Motor neuron (in vitro differentiated cells): ENCODE measurements around the gene ARID5B. TPM values are rescaled to one million over a fixed set of nuclear protein-coding genes. Genes with fewer than 3 reads are reported as not detected.

Experiments
- ATAC-seq, 8 experiments: fragments of 200-7000 bp; cut with Tn5 transposase; replicated peaks in 6 of 8; 2 replicates each; pipeline ENCODE4 v1.8.0; 2021; ENCODE audit warnings: mild to moderate bottlenecking in 8 of 8, moderate library complexity in 8 of 8
- H3K27ac ChIP-seq, 2 donors: fragments of 250-450 bp; sonication (Bioruptor Pico); 2 replicates each; pipeline ENCODE4 v1.9.0; 2021; ENCODE audit warnings: antibody characterized with exemption in 2 of 2, mild to moderate bottlenecking in 2 of 2, moderate library complexity in 1 of 2
- H3K4me1 ChIP-seq, 2 donors: fragments of 250-450 bp; sonication (Bioruptor Pico); replicated peaks in 1 of 2; 2 replicates each; pipeline ENCODE4 v1.6.1; 2021; ENCODE audit warnings: antibody characterized with exemption in 2 of 2, mild to moderate bottlenecking in 2 of 2, moderate library complexity in 1 of 2
- H3K4me3 ChIP-seq, 5 donors: fragments of 250-450 bp; sonication (Bioruptor Pico); 2 replicates each; pipeline ENCODE4 v1.9.0; 2021; ENCODE audit warnings: antibody characterized with exemption in 5 of 5, mild to moderate bottlenecking in 5 of 5, moderate library complexity in 4 of 5
- WGBS, 10 experiments: fragments of 450-650 bp; shearing (Covaris generic); methylation state at CpG; one replicate each; pipeline ENCODE4 v1.0.0; 2022; 5-methylcytosine and 5-hydroxymethylcytosine counted together
- in situ Hi-C, 9 experiments: fragments of 400-800 bp; cut with MboI; loops; one replicate each; pipeline ENCODE4 v1.15.0; 2021; ENCODE audit warnings: low sequenced_read_pairs in 9 of 9, low pct_unique_long_range_greater_than_20kb in 2 of 9; ENCODE audit not compliant: unreplicated experiment in 9 of 9
- total RNA-seq, 8 experiments: library from RNA; unstranded; fragments of 300-600 nt; gene quantifications; 2 replicates each; pipeline versions ENCODE4 v1.2.3 to v1.2.4, GENCODE V29; 2022

The ARID5B gene
- total RNA-seq, 8 experiments from 2014 or later, result 5.7 to 53.4 (median 14.7) TPM

- no peak overlapping the region for H3K4me3 ChIP-seq
- in situ Hi-C loops, result no loop called here
- H3K27ac ChIP-seq, result no peak overlapping the region
- ATAC-seq, result no peak
- WGBS, 10 experiments, result 78 to 100% (median 95%) methylated on average over 2 to 6 of the region's 6 CpGs; no CpG with 5 or more reads in 2 of the 10 experiments
- peaks cover 0 to 24% of the 10 kb centered on the region in 2 donors for H3K4me1 ChIP-seq
Measured at GRCh38 chr10:62015994-62016393, 114.5 kb downstream of the ARID5B start.

DNA sequence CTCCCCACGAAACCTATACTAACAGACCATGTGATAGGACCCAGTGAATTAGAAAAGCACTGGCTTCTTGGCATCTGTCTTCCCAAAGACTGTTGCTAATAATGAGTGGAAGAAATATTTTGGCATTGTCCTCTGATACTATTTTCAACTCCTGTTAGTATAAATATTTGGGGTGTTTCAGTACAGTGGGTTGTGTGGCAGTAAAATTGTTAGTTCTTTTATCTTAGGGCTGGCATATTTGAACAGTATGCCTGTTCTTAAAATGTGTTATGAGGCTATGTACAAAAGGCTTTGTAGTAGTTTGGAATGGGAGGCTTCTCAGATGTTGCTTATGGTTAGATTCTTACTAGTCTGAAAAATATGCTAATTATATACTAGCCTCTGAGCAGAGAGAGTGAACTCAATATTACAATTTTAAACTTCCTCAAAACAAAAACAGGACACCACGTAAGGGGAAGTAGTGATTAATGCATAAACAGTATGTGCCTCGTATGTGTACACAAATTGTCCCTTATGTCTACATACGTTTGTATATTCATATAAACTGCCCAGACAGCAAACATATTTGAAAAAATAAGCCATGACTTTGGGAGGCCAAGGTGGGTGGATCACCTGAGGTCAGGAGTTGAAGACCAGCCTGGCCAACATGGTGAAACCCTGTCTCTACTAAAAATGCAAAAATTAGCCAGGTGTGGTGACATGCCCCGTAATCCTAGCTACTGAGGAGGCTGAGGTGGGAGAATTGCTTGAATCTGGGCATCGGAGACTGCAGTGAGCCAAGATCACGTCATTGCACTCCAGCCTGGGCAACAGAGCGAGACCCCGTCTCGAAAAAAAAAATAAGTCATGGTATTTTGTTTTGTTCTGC lies 115.4 kb downstream of the ARID5B start:
- Histone ChIP-seq H3K4me1 (peaks cover 3 to 27% of the 10 kb centered on the region in 2 donors), H3K4me3 (no peak overlapping the region), H3K27ac (no peak overlapping the region)
- in situ Hi-C loops, result no loop called here
- 25 to 99% (median 74%) methylated on average over 1 to 9 of the region's 10 CpGs for WGBS, 10 experiments
- peak in 3 of 8 experiments; percentile 5 to 24 (median 13) for ATAC-seq

- Histone ChIP-seq H3K4me3 (no peak overlapping the region), H3K27ac (no peak overlapping the region), H3K4me1 (peaks cover 3 to 27% of the 10 kb centered on the region in 2 donors)
- in situ Hi-C loops, result no loop called here
- ATAC-seq, result no peak
Measured at GRCh38 chr10:62017491-62017870, 116.0 kb downstream of the ARID5B start.

DNA sequence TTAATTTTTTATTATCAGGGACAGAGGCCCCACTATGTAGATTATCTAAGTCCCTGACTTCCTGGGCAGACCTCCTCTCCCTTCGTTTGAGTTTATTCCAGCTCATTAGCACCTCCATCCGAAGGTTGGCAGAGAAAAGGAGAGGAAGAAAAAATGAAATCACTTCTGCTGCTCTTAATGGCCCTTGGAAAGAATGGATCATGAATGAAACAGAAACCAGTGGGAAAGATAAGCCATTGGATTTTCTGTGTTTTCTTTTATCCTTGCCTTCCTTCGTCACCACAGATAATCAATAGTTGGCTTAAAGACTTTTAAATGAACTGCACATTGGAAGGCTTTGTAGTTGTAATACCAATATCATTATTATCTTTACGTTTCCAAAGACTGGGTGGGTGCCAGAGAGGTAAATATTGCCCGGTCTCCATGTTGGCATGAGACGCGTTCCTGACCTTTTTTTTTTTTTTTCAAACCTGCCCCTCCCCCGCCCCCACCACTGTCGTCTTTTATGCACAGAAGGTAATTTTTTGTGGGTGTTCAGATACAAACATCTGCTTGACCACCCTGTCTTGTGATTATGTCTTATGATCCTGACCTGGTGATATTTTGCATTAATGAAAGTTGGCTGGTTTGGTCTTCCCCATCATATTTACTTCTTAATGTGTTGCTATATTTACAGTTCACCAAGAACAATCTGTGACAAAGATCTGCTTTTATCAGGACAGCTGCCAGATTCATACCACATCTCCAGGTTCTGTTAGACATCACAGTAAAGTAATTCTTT lies 116.8 kb downstream of the ARID5B start:
- no peak for ATAC-seq
- 15 to 86% (median 60%) methylated on average over 1 to 9 of the region's 9 CpGs; no CpG with 5 or more reads in 1 of the 10 experiments for WGBS, 10 experiments
- peaks cover 3 to 27% of the 10 kb centered on the region in 2 donors for H3K4me1 ChIP-seq
- in situ Hi-C loops, result no loop called here
- no peak overlapping the region for H3K27ac ChIP-seq
- H3K4me3 ChIP-seq, result no peak overlapping the region

GRCh38 chr10:62019013-62019684 lies 117.7 kb downstream of the ARID5B start:
- H3K4me3 ChIP-seq, result no peak overlapping the region
- H3K4me1 ChIP-seq, result peaks cover 3 to 27% of the 10 kb centered on the region in 2 donors
- peak in 7 of 8 experiments; percentile 3 to 82 (median 28) for ATAC-seq
- in situ Hi-C loops, result no loop called here
- WGBS, 10 experiments, result 6 to 79% (median 46%) methylated on average over 2 to 8 of the region's 8 CpGs; no CpG with 5 or more reads in 1 of the 10 experiments
- no peak overlapping the region for H3K27ac ChIP-seq

DNA sequence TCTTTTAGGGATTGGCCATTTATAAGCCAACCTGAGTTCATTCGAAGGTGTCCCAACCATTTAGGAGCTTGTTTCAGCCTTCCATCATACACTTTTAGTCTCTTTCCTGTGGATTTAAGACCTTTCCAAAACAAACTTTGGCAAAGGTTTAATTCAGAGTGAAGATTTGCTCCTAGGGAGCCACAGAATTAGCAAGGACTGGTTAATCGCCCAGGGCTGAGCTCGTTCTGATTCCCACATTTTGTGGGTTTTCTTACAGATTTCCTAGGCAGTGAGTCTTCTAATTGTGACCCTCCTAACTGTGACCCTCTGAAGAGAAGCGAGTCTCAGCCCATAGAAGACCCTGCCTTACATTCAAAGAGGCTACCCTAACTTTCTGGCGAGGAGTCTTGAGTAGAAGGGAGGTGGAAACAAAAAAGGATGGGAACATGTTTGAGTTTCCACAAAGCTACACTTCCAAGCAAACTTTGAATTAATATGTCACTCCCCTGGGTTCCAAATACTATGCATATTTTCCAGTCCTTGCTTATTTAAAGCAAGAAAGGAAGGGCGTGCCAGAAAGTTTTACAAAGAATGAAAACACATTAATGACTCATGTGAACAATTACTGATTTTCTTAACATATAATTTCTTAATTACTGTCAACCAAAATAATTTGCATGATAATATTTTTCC lies 118.3 kb downstream of the ARID5B start:
- ATAC-seq, result peak in 4 of 8 experiments; percentile 16 to 68 (median 60)
- Histone ChIP-seq H3K27ac (no peak overlapping the region), H3K4me3 (no peak overlapping the region), H3K4me1 (peaks cover 3 to 27% of the 10 kb centered on the region in 2 donors)
- 10 to 92% (median 49%) methylated on average over 1 to 6 of the region's 6 CpGs; no CpG with 5 or more reads in 2 of the 10 experiments for WGBS, 10 experiments
- in situ Hi-C loops, result loop anchor here in 1 of 9 experiments (10.0 kb wide), 1 partner anchor 115 kb away; the partner anchor contains the start of gene ARID5B

DNA sequence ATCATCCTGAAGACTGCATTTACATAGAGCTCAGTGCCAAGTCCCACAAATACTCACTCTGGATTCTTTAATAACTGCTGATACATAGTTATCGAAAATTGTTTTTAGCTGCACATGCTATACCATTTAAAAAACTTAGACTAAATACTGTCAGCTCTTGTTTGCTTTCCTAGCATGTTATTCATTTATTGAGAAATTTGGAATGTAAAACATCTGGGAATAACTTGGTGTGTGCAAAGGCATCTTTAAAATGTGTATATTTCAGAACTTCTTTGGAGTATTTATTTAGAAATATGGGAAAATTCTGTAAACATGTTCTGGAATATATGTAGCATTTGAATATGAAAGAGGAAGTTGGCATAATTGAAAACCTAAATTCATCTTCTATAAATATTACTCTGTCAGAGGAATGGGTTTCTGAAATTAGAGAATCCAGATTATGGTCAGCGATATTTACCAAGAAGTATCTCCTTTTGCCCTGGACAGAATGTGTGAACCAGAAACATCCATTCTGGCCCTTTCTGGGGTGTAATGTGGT lies 119.7 kb downstream of the ARID5B start:
- Histone ChIP-seq H3K4me1 (peaks cover 3 to 27% of the 10 kb centered on the region in 2 donors), H3K4me3 (no peak overlapping the region), H3K27ac (no peak overlapping the region)
- in situ Hi-C loops, result loop anchor here in 1 of 9 experiments (10.0 kb wide), 1 partner anchor 116 kb away; the partner anchor contains the start of gene ARID5B
- WGBS, 10 experiments, result 18 to 100% (median 90%) methylated on average over 1 to 2 of the region's 2 CpGs; no CpG with 5 or more reads in 1 of the 10 experiments
- peak in 1 of 8 experiments; percentile 37 for ATAC-seq

GRCh38 chr10:62021978-62022802 lies 120.7 kb downstream of the ARID5B start:
- no peak for ATAC-seq
- in situ Hi-C loops, result loop anchor here in 1 of 9 experiments (10.0 kb wide), 1 partner anchor 117 kb away; the partner anchor contains the start of gene ARID5B
- Histone ChIP-seq H3K4me1 (peaks cover 3 to 27% of the 10 kb centered on the region in 2 donors), H3K4me3 (no peak overlapping the region), H3K27ac (no peak overlapping the region)
- WGBS, 10 experiments, result 61 to 100% (median 87%) methylated on average over 2 to 4 of the region's 5 CpGs; no CpG with 5 or more reads in 1 of the 10 experiments

DNA sequence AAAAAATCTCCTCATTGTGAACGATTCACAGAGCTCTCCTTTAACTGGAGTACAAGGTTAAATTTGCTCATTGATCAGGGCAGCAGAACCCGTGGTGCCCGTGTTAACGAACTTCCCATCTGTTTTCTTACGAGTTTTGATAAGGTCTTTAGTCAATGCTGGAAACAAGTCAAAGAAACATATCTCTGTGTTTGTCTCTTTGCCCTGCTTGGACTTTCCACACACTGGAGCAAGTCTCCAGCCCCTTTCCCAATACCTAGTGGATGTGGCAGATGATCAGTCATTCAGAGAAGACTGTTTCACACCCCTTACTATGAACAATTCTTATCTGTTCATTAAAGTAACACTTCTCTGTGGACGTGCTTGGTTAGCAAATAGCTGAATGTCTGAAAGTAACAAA lies 121.3 kb downstream of the ARID5B start:
- in situ Hi-C loops, result loop anchor here in 1 of 9 experiments (10.0 kb wide), 1 partner anchor 118 kb away; the partner anchor contains the start of gene ARID5B
- no peak for ATAC-seq
- 66 to 93% (median 89%) methylated on average over 3 to 6 of the region's 6 CpGs; no CpG with 5 or more reads in 1 of the 10 experiments for WGBS, 10 experiments

DNA sequence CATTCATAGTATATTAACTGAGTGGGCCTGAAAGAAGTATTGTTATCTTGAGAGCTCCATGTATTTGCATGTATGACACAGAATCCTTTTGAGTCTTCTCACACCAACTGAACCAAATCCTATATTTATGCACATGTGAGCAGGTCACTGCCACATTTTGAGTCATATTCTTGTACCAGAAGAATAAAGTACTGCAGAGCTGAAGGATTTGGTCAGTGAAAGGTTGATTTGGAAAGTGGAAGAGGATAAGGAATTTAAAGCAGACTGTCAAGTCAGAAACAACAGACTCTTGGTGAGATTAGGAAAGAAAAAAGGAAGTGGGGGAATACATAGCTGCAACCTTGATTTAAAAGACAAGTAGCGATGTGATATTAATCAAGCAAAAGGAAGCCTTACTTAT lies 121.8 kb downstream of the ARID5B start:
- H3K4me1 ChIP-seq, result peaks cover 3 to 22% of the 10 kb centered on the region in 2 donors
- 86 to 100% (median 100%) methylated on average over 1 of the region's 1 CpG; no CpG with 5 or more reads in 1 of the 10 experiments for WGBS, 10 experiments
- in situ Hi-C loops, result loop anchor here in 1 of 9 experiments (10.0 kb wide), 1 partner anchor 119 kb away; the partner anchor contains the start of gene ARID5B
- no peak for ATAC-seq
- H3K4me3 ChIP-seq, result no peak overlapping the region
- H3K27ac ChIP-seq, result no peak overlapping the region

More for the DNA sequence above, 121.3 kb downstream of the ARID5B start:
- Histone ChIP-seq H3K27ac (no peak overlapping the region), H3K4me3 (no peak overlapping the region), H3K4me1 (peaks cover 3 to 26% of the 10 kb centered on the region in 2 donors)
